Upper lobe of left lung (tissue), 4 donors: ENCODE data around the gene MED6.
A peak's percentile ranks its signal among the peaks of the same experiment; 100 is the strongest.

Experiments
- POLR2AphosphoS5 ChIP-seq, 2 donors: sonication (generic); formaldehyde crosslinking; IDR thresholded peaks; one replicate each; pipeline ENCODE4 v1.5.1; 2017; ENCODE audit warnings: antibody characterized with exemption in 2 of 2
- TF ChIP-seq, protein P1 (sequence below), 6 experiments: fragments of 450-650 bp in 4 of 6; fragments of 200-600 bp in 2 of 6; sonication (generic) in 2 of 6; IDR thresholded peaks; one replicate each; pipeline ENCODE4 v1.5.1; 2016 to 2019; ENCODE audit warnings: antibody characterized with exemption in 6 of 6

DNA sequence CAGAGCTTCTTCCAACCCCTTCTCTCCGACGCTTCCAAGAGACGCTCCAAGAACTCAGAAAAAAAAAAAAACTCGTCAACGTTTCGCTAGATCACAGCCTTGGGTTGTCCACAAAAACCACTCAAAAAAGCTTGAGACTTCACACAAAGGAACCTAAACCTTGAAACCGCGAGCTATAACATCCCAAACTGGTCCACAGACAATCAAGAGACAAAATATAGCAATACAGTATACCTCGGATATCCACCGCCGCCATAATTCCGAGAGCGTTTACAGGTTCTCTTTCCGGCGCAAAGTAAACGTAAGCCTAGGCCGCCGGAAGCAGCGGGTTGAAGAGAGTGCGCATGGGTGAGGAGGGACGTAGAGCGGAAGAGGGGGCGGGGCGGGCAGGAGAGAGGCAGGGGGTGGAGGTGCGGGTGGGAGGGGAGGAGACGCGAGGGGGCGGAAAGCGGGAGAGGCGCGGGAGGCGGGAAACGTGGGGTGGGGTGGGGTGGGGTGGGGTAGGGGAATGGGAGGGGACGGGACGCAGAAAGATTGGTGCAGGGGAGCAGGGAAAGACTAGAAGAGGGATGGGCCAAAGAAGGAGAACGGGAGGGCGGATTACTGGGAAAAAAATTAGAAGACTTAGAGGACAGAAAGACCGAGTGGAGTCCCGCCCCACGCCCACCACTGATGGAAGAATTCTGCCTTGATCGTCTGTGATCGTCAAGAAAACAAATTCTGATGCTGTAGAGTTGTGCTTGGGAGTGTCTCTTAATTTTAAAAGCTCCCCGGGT, at the start of gene MED6:
- TF ChIP-seq, protein P1, sequence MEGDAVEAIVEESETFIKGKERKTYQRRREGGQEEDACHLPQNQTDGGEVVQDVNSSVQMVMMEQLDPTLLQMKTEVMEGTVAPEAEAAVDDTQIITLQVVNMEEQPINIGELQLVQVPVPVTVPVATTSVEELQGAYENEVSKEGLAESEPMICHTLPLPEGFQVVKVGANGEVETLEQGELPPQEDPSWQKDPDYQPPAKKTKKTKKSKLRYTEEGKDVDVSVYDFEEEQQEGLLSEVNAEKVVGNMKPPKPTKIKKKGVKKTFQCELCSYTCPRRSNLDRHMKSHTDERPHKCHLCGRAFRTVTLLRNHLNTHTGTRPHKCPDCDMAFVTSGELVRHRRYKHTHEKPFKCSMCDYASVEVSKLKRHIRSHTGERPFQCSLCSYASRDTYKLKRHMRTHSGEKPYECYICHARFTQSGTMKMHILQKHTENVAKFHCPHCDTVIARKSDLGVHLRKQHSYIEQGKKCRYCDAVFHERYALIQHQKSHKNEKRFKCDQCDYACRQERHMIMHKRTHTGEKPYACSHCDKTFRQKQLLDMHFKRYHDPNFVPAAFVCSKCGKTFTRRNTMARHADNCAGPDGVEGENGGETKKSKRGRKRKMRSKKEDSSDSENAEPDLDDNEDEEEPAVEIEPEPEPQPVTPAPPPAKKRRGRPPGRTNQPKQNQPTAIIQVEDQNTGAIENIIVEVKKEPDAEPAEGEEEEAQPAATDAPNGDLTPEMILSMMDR (IDR thresholded peaks at IDR 0.05) = no peak
- TF ChIP-seq POLR2AphosphoS5 (IDR thresholded peaks at IDR 0.05) = peak; percentile 43 to 90
